Activated CD4-positive, alpha-beta T cell treated with anti-CD3 and anti-CD28 coated beads, Interleukin-2, amount 50 U/mL, for 48 hours (primary cell): ENCODE measurements around the gene LSM7.

ENCODE experiments used
- DNase-seq, 2 experiments: peaks; one replicate each; pipeline ENCODE4 v3.0.0-alpha.2; 2020

LSM7 gene

GRCh38 chr19:2275588-2276428 is 52.6 kb downstream of the LSM7 start:
- DNase-seq, result no peak

- DNase-seq, result peak; percentile 46 to 57
Measured at GRCh38 chr19:2274931-2275535, 53.4 kb downstream of the LSM7 start.

- DNase-seq, result no peak
Measured at GRCh38 chr19:2274185-2274711, 54.1 kb downstream of the LSM7 start.

DNA sequence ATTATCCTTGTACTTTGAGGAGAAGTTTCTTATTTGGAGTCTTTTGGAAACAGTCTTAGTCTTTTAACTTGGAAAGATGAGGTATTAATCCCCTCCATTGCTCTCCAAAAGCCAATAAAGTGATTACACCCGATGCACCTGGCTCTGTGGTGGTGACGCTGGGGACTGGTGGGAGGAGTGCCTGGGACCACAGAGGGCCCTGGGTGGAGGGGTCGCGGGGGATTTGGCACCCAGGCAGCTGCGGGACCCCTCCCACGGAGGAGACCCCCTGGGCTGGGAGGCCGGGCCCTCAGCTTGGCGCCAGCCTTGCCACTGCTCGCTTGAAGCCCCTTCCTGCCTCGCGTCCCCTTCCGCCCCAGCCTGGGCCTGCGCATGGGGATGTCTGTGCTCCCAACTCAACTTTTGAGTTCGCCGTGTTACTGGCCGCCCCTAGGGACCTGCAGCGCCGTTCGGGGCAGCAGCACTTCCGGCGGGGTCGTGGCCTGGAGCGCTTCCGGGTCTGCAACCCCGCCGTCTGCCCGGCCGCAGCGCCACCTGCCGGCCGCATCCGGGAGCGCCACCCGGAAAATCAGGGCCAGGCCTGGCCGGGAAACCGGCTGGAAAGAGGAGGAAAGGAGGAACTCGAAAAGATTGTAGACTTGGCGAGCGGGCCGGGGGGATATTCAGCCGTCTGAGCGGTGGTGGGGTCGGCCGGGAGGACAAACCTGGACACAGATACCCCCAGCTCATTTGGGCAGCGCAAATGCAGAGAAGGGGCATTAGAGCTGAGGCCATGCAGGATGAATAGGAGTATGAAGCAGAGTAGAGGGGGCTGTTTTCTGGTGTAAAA is 54.8 kb downstream of the LSM7 start:
- DNase-seq, result peak; percentile 83 to 84
